Measurements from ENCODE around the gene ARL4C.

Gene ARL4C

DNA sequence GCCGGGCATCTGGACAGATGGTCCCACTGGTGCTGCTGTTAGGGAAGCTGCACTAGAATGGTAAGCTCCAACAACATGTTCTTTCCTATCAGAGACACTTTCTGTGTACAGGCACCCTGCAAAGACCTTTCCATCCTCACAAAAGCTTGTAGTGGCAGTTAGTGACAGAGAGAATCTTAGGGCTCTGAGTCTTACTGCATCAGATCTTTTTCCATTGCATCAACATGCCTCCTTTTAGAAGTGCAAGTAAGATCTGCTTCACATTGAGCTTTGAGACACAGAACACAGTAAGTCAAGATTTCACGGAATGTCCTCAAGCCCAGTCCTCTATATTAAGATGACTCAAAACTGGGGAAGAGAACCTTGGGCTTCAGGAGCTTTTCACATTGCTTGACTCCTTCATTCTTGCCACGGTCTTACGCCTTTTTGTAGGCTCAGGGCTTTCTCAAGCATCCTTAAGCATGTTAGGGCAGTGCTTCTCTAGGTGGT, 52.6 kb downstream of the ARL4C start:
- no peak for DNase-seq

All from hematopoietic multipotent progenitor cell treated with erythropoietin and hydrocortisone succinate and interleukin-3 and kit ligand, for 8 days (in vitro differentiated cells).